Measurements from ENCODE around the gene BRIP1.
"Not testable (repeated sequence)": the region's sequence is repeated elsewhere in the genome, so short reads cannot be mapped to it uniquely, and the experiment has no call there.

Gene BRIP1

GRCh38 chr17:61684818-61685217, 178.5 kb downstream of the BRIP1 start:
- no peak for DNase-seq

- no peak for DNase-seq
Measured at GRCh38 chr17:61684172-61684571, 179.2 kb downstream of the BRIP1 start.

GRCh38 chr17:61683466-61683865, 179.9 kb downstream of the BRIP1 start:
- no peak for DNase-seq

DNA sequence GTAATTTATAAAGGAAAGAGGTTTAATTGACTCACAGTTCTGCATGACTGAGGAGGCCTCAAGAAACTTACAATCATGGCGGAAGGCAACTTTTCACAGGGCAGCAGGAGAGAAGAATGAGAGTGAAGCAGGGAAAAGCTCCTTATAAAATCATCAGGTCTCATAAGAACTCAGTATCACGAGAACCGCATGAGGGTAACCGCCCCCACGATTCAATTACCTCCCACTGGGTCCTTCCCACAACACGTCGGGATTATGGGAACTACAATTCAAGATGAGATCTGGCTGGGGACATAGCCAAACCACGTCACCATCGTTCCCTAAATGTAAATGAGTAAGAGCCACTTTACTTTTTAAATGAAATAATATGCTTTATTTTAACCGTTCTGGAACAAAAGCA, 182.4 kb downstream of the BRIP1 start:
- DNase-seq: no peak

- no peak for DNase-seq
Measured at GRCh38 chr17:61678339-61678738, 185.0 kb downstream of the BRIP1 start.

DNA sequence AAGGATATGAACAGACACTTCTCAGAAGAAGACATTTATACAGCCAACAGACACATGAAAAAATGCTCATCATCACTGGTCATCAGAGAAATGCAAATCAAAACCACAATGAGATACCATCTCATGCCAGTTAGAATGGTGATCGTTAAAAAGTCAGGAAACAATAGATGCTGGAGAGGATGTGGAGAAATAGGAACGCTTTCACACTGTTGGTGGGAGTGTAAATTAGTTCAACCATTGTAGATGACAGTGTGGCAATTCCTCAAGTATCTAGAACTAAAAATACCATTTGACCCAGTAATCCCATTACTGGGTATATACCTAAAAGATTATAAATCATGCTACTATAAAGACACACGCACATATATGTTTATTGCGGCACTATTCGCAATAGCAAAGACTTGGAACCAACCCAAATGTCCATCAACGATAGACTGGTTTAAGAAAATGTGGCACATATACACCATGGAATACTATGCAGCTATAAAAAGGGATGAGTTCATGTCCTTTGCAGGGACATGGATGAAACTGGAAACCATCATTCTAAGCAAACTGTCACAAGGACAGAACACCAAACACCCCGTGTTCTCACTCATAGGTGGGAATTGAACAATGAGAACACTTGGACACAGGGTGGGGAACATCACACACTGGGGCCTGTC, 186.0 kb downstream of the BRIP1 start:
- not testable (repeated sequence) for DNase-seq

DNA sequence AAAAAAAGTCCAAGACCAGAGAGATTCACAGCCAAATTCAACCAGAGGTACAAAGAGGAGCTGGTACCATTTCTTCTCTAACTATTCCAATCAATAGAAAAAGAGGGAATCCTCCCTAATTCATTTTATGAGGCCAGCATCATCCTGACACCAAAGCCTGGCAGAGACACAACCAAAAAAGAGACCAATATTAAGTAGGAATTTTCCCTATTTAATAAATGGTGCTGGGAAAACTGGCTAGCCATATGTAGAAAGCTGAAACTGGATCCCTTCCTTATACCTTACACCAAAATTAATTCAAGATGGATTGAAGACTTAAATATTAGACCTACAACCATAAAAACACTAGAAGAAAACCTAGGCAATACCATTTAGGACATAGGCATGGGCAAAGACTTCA, 186.8 kb downstream of the BRIP1 start:
- not testable (repeated sequence) for DNase-seq

DNA sequence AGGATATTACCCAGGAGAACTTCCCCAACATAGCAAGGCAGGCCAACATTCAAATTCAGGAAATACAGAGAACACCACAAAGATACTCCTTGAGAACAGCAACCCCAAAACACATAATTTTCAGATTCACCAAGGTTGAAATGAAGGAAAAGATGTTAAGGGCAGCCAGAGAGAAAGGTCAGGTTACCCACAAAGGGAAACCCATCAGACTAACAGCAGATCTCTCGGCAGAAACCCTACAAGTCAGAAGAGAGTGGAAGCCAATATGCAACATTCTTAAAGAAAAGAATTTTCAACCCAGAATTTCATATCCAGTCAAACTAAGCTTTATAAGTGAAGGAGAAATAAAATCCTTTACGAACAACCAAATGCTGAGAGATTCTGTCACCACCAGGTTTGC, 188.7 kb downstream of the BRIP1 start:
- DNase-seq: not testable (repeated sequence)

- not testable (repeated sequence) for DNase-seq
Measured at GRCh38 chr17:61673019-61673897, 190.1 kb downstream of the BRIP1 start.

DNA sequence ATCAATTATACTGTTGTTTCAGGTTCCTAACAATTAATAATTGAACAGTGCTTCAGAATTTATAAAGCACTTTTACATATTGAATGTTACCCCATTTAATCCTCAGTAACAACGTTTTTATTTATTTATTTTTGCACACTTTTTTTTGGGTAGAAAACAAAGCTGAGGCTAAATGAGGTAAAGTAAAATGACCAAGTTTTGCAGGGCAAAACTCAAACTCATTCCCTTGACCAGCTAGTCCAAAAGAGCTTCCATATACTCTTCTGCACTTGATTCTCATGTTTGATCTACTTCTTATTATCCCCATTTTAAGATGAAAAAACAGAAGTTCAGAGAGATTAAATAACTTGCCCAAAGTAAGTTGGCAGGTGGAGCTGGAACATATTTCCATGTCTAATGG, 191.2 kb downstream of the BRIP1 start:
- no peak for DNase-seq

DNA sequence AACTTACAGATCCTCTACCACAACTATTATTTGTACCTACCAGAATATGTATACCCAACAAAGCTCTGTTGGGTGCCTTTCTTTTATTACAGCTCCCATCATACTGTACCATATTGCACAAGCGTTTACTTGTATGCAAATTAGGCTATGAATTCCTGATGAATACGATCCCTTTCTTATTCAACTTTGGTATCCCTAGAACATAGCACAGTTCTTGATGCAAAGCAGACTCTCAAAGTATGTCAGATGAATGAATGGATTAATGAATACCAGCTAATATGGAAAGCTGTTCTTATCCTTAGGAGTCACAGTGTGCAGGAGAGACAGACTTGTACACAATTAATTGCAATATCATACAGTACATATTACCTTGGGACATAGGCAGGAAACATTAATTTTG, 192.6 kb downstream of the BRIP1 start:
- no peak for DNase-seq

GRCh38 chr17:61669522-61669921, 193.8 kb downstream of the BRIP1 start:
- DNase-seq: no peak

GRCh38 chr17:61668486-61668885, 194.8 kb downstream of the BRIP1 start:
- DNase-seq: no peak

DNA sequence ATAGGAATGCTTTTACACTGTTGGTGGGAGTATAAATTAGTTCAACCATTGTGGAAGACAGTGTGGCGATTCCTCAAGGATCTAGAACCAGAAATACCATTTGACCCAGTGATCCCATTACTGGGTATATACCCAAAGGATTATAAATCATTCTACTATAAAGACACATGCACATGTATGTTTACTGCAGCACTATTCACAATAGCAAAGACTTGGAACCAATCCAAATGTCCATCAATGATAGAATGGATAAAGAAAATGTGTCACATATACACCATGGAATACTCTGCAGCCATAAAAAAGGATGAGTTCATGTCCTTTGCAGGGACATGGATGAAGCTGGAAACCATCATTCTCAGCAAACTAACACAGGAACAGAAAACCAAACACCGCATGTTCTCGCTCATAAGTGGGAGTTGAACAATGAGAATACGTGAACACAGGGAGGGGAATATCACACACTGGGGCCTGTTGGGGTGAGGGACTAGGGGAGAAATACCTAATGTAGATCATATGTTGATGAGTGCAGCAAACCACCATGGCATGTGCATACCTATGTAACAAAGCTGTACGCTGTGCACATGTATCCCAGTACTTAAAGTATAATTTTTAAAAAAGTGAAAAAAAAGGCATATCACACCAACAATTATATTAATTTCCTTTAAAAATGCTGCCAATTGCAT, 196.8 kb downstream of the BRIP1 start:
- not testable (repeated sequence) for DNase-seq

DNA sequence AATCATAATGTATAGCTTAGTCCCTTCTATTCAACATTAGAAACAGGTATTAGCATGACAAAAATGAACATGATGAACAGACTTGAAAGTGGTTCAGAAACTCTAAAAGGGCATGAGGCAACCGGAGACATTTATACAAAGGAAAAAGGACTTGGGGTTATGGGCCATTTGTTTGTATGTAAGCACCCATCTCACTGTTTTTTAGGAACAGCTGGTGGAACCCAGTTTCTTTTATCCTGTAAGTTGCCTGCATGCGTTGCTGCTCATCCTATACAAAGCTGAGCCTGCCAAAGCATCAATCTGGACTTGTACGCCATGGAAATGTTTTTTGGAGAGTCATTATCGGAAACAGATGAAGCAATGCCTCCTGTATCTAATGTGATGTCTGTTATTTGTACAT, 200.0 kb downstream of the BRIP1 start:
- no peak for DNase-seq

DNA sequence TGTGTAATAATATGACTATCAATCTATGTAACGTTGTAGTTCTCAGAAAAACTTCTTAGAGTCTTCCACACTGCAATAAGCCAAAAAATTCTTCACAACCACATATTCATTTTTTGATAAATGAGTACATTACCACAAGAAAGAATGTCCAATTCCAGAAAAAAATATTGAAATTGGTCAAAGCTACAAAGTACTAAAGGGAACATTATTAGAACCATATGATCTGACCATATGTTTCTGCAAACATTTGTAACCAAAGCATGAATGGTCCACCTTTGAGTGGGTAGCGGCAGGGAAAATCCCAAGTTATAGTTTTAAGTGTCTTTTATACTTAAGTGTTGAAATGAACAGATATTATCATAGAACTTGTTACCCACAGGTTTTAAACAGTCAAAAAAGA, 200.6 kb downstream of the BRIP1 start:
- no peak for DNase-seq

DNA sequence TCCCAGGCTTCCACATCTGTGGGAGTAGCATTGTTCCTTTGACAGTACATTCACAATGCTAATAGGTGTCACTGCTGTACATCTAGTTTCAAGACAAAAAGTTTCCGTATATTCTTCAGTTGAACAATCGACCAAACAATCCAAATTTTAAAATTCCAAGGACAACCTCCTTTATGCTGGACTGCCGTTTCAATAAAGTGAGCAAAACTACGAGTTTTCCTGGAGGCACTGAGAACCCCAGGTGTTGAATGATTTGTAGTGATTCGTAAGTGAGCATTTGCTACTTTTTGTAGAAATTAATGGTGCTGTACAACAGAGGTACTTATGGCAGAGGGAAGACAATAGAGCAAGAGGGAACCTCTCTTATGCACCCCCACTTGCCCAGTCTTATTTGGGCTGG, 201.1 kb downstream of the BRIP1 start:
- DNase-seq: no peak

GRCh38 chr17:61660746-61661485, 202.4 kb downstream of the BRIP1 start:
- DNase-seq: no peak

- no peak for DNase-seq
Measured at GRCh38 chr17:61659437-61659836, 203.9 kb downstream of the BRIP1 start.

GRCh38 chr17:61658183-61658582, 205.1 kb downstream of the BRIP1 start:
- DNase-seq: no peak

- DNase-seq: no peak
Measured at GRCh38 chr17:61657338-61657737, 206.0 kb downstream of the BRIP1 start.

- no peak for DNase-seq
Measured at GRCh38 chr17:61656721-61657217, 206.6 kb downstream of the BRIP1 start.

- DNase-seq: no peak
Measured at GRCh38 chr17:61650749-61651148, 212.6 kb downstream of the BRIP1 start.
